K562 (cell line): ENCODE measurements around the gene SALL2.

Experiments
- CTCF ChIP-seq, 3 experiments: IDR thresholded peaks in 2 of 3; conservative IDR thresholded peaks in 1 of 3; 2 replicates each; pipeline ENCODE4 v1.5.1; 2011 to 2012; ENCODE audit warnings: low read length in 3 of 3, mild to moderate bottlenecking in 3 of 3, control low read depth in 2 of 3, improper control_type of control experiment in 1 of 3, inconsistent platforms in 1 of 3, low read depth in 1 of 3, mixed read lengths in 1 of 3, moderate library complexity in 1 of 3; ENCODE audit not compliant: insufficient read depth in 2 of 3
- EZH2 ChIP-seq: IDR thresholded peaks from 2 replicates; pipeline ENCODE4 v1.6.1; 2012; ENCODE audit warnings: low read depth, mild to moderate bottlenecking, inconsistent platforms, low read length, borderline replicate concordance
- FOXP4 ChIP-seq: sonication (generic); formaldehyde crosslinking; IDR thresholded peaks from 2 replicates; pipeline ENCODE4 v1.8.0; 2022; ENCODE audit warnings: mild to moderate bottlenecking, missing genetic modification reagents, borderline replicate concordance
- KHSRP ChIP-seq: fragments of 450-650 bp; IDR thresholded peaks from 2 replicates; pipeline ENCODE4 v1.6.1; 2017
- NR3C1 ChIP-seq: sonication (generic); formaldehyde crosslinking; IDR thresholded peaks from 2 replicates; pipeline ENCODE4 v1.8.1; 2022; ENCODE audit warnings: missing genetic modification reagents
- POLR2A ChIP-seq: fragments of 450-650 bp; conservative IDR thresholded peaks from 2 replicates; pipeline ENCODE4 v1.6.1; 2016
- RCOR1 ChIP-seq, 2 experiments: IDR thresholded peaks; 2 replicates each; pipeline ENCODE4 v1.6.1; 2012; ENCODE audit warnings: low read depth in 2 of 2, low read length in 2 of 2, borderline replicate concordance in 1 of 2, improper control_type of control experiment in 1 of 2
- SMARCC2 ChIP-seq: fragments of 450-650 bp; IDR thresholded peaks from 2 replicates; pipeline ENCODE4 v1.6.1; 2017; ENCODE audit warnings: antibody characterized with exemption, moderate library complexity, mild to moderate bottlenecking, low read depth
- ZNF263 ChIP-seq: sonication (generic); formaldehyde crosslinking; IDR thresholded peaks from 2 replicates; pipeline ENCODE4 v1.8.0; 2022; ENCODE audit warnings: mild to moderate bottlenecking, missing genetic modification reagents, borderline replicate concordance

- TF ChIP-seq NR3C1 (CRISPR knock-in tag) = no peak
- no peak for TF ChIP-seq FOXP4 (CRISPR knock-in tag)
- TF ChIP-seq RCOR1 (IDR thresholded peaks at IDR 0.05; ENCODE audit: borderline replicate concordance in 1 of 2, low read depth in 2 of 2, low read length in 2 of 2) = no peak
- no peak for TF ChIP-seq CTCF (IDR thresholded peaks at IDR 0.05 in 2 of 3, conservative IDR thresholded peaks at IDR 0.05 in 1 of 3; ENCODE audit: insufficient read depth in 2 of 3, low read depth in 1 of 3, low read length in 3 of 3)
- TF ChIP-seq POLR2A = no peak
- no peak for TF ChIP-seq SMARCC2
- no peak for TF ChIP-seq ZNF263 (CRISPR knock-in tag)
- no peak for TF ChIP-seq KHSRP
- no peak for TF ChIP-seq EZH2
Measured at GRCh38 chr14:21572604-21573003, 46.5 kb upstream of the SALL2 start.
